ENCODE results near the gene SH3BP4.
"Not testable (repeated sequence)": the region's sequence is repeated elsewhere in the genome, so short reads cannot be mapped to it uniquely, and the experiment has no call there.

The SH3BP4 gene

GRCh38 chr2:235054919-235055318, 103.1 kb downstream of the SH3BP4 start:
- H3K27ac ChIP-seq, result no peak overlapping the region
- no peak overlapping the region for H3K4me3 ChIP-seq (ENCODE audit: low read depth in 1 of 2, low read length in 1 of 2)
- H3K9me3 ChIP-seq, result no peaks in the 10 kb centered on the region
- no peaks in the 10 kb centered on the region for H3K27me3 ChIP-seq
- no peak for TF ChIP-seq CTCF (IDR thresholded peaks at IDR 0.05)
- H3K36me3 ChIP-seq, result no peaks in the 10 kb centered on the region
- no peaks in the 10 kb centered on the region for H3K4me1 ChIP-seq (ENCODE audit: control insufficient read depth in 1 of 2, insufficient read depth in 1 of 2, low read depth in 1 of 2, low read length in 1 of 2)

GRCh38 chr2:235055891-235056516, 104.2 kb downstream of the SH3BP4 start:
- Histone ChIP-seq H3K4me1 (ENCODE audit: control insufficient read depth in 1 of 2, insufficient read depth in 1 of 2, low read depth in 1 of 2, low read length in 1 of 2) (no peaks in the 10 kb centered on the region), H3K4me3 (ENCODE audit: low read depth in 1 of 2, low read length in 1 of 2) (no peak overlapping the region), H3K27me3 (no peaks in the 10 kb centered on the region), H3K27ac (no peak overlapping the region), H3K9me3 (no peaks in the 10 kb centered on the region), H3K36me3 (no peaks in the 10 kb centered on the region)
- TF ChIP-seq CTCF (IDR thresholded peaks at IDR 0.05), result no peak

- H3K27me3 ChIP-seq, result no peaks in the 10 kb centered on the region
- TF ChIP-seq CTCF (IDR thresholded peaks at IDR 0.05), result no peak
- no peak overlapping the region for H3K4me3 ChIP-seq (ENCODE audit: low read depth in 1 of 2, low read length in 1 of 2)
- H3K27ac ChIP-seq, result no peak overlapping the region
- no peaks in the 10 kb centered on the region for H3K4me1 ChIP-seq (ENCODE audit: control insufficient read depth in 1 of 2, insufficient read depth in 1 of 2, low read depth in 1 of 2, low read length in 1 of 2)
- H3K9me3 ChIP-seq, result no peaks in the 10 kb centered on the region
- H3K36me3 ChIP-seq, result no peaks in the 10 kb centered on the region
These were observed 105.0 kb downstream of the SH3BP4 start for GRCh38 chr2:235056768-235057167.

- H3K4me1 ChIP-seq (ENCODE audit: control insufficient read depth in 1 of 2, insufficient read depth in 1 of 2, low read depth in 1 of 2, low read length in 1 of 2), result not testable (repeated sequence)
These were observed 105.8 kb downstream of the SH3BP4 start for GRCh38 chr2:235057616-235058015.

GRCh38 chr2:235059161-235059560, 107.3 kb downstream of the SH3BP4 start:
- Histone ChIP-seq H3K4me1 (ENCODE audit: control insufficient read depth in 1 of 2, insufficient read depth in 1 of 2, low read depth in 1 of 2, low read length in 1 of 2) (no peaks in the 10 kb centered on the region), H3K27me3 (no peaks in the 10 kb centered on the region)
- no peak for TF ChIP-seq CTCF (IDR thresholded peaks at IDR 0.05)

More at GRCh38 chr2:235057616-235058015, 105.8 kb downstream of the SH3BP4 start:
- not testable (repeated sequence) for H3K4me3 ChIP-seq (ENCODE audit: low read depth in 1 of 2, low read length in 1 of 2); H3K27ac ChIP-seq; H3K9me3 ChIP-seq; H3K27me3 ChIP-seq; H3K36me3 ChIP-seq

GRCh38 chr2:235061656-235062055, 109.8 kb downstream of the SH3BP4 start:
- no peaks in the 10 kb centered on the region for H3K4me1 ChIP-seq (ENCODE audit: control insufficient read depth in 1 of 2, insufficient read depth in 1 of 2, low read depth in 1 of 2, low read length in 1 of 2)
- no peak overlapping the region for H3K4me3 ChIP-seq (ENCODE audit: low read depth in 1 of 2, low read length in 1 of 2)
- H3K9me3 ChIP-seq, result no peaks in the 10 kb centered on the region
- H3K27ac ChIP-seq, result no peak overlapping the region
- no peak for TF ChIP-seq CTCF (IDR thresholded peaks at IDR 0.05)
- H3K27me3 ChIP-seq, result no peaks in the 10 kb centered on the region
- no peaks in the 10 kb centered on the region for H3K36me3 ChIP-seq

More at GRCh38 chr2:235059161-235059560, 107.3 kb downstream of the SH3BP4 start:
- no peaks in the 10 kb centered on the region for H3K36me3 ChIP-seq
- H3K9me3 ChIP-seq, result no peaks in the 10 kb centered on the region
- H3K27ac ChIP-seq, result no peak overlapping the region
- no peak overlapping the region for H3K4me3 ChIP-seq (ENCODE audit: low read depth in 1 of 2, low read length in 1 of 2)

Measured in neutrophil (primary cell).